Measurements from ENCODE around the gene MAP2.

MAP2 gene

GRCh38 chr2:209753020-209753419, 329.2 kb downstream of the MAP2 start:
- DNase-seq, result no peak

DNA sequence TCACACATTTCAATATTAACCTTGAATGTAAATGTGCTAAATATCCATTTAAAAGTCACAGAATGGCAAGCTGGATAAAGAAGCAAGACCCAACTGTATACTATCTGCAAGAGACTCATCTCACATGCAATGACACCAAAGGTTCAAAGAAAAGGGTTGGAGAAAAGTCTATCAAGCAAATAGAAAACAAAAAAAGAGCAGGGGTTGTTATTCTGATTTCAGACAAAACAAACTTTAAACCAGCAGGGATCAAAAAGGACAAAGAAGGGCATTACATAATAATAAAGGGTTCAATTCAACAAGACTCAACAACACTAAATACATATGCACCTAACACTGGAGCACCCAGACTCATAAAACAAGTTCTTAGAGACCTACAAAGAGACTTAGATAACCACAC, 333.3 kb downstream of the MAP2 start:
- no peak for DNase-seq

- no peak for DNase-seq
Measured at GRCh38 chr2:209761566-209761965, 337.7 kb downstream of the MAP2 start.

DNA sequence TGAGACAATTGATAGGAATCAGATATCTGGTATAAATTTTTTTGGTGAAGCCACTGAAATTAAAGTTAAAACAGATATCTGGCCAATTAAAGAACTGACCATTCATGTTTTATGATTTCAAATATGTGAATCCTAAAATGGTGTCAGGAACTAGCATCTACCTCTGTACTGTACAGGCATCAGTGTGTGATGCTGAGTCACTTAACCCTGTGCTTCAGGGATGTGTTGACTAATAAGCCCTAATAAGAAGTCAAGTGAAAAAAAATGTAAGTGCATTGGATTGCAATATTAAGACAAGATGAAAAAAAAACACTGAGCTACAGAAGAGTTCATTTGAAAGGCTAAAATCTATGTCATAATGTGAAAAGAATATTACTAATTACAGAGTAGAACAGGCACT, 338.7 kb downstream of the MAP2 start:
- no peak for DNase-seq

DNA sequence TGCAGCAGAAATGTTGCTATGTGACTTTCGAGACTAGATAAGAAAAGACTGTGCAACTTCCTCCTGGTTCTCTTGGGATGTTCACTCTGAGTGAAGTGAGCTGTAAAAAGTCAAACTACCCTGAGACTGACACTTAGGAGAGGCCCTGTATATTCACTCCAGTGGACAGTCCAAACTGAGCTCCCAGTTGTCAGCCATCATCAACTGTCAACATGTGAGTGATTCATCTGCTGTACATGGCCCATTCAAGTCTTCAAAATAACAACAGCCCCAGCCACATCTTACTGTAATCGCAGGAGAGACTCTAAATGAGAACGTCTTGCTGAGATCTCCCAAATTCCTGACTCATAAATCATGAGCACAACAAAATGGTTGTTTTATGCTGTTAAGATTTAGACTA, 339.3 kb downstream of the MAP2 start:
- no peak for DNase-seq

GRCh38 chr2:209766613-209767012, 342.8 kb downstream of the MAP2 start:
- DNase-seq, result no peak

GRCh38 chr2:209767316-209767715, 343.5 kb downstream of the MAP2 start:
- DNase-seq, result no peak

- no peak for DNase-seq
Measured at GRCh38 chr2:209768557-209768956, 344.7 kb downstream of the MAP2 start.

DNA sequence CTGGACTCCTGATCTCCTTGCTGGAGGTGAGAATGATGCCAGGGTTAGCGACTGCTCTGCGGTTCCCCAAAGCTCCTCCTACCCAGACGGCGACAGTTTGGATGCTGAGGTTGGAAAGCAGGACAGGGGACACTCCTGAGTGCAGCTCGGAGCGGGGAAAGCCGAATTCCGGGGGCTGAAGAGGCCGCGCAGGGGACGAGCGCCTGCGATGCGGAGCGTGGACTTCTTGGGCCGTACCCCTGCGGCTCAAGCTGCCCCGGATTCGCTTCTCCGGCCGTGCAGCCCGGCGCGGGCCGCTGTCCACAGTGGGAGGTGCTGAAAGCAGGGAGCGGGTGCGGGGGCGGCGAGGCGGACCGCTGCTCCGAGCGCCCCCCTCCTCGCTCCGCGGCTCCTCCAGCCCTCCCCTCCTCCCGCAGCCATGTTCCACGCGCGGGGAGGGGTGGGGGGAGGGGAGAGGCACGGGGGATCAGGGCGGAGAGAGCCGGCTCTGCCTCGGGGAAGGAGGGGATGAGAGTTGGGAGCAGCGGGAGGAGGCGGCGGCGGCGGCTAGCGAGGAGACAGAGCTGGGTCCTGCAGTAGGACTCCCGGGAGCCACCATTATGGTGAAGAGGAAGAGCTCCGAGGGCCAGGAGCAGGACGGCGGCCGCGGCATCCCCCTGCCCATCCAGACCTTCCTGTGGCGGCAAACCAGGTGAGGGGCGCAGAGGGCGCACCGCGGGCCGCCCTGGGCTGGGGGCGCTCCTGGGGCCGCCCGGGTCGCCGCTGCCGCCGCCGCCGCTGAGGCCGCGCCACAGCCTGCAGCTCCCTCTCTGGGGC, 347.8 kb downstream of the MAP2 start, which contains the start of gene UNC80:
Gene UNC80 (plus strand): TSS at position 359 of the 816 bp plus-strand sequence. CDS start 241 bp downstream, at position 600.
- DNase-seq, result no peak

GRCh38 chr2:209772290-209772685, 348.4 kb downstream of the MAP2 start:
- no peak for DNase-seq

DNA sequence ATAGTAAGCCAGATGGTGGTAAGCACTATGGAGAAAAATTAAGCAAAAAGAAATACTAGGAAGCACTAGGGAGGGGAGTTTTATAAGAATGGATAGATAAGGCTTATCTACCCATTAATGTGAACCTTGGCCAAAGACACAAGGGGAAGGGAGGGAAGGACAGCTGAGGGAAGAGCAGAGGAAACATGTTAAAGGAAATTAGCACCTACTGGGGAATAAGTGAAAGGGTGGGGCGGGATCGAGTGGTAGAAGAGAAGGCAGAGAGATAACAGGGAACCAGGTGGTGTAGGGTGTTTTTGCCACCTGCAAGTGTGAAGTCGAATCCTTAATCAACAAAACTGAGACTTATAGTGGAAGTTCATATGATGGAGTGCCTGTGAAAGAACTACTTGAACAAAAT, 349.5 kb downstream of the MAP2 start:
- no peak for DNase-seq

Data from activated naive CD4-positive, alpha-beta T cell (primary cell).